Measurements from ENCODE around the gene GCSH.

GCSH gene

GRCh38 chr16:81041696-81042095, 54.5 kb downstream of the GCSH start:
- DNase-seq: no peak

- DNase-seq: no peak
Observed at GRCh38 chr16:81040842-81041241, 55.4 kb downstream of the GCSH start.

- DNase-seq: no peak
Observed at GRCh38 chr16:81040131-81040530, 56.1 kb downstream of the GCSH start.

- no peak for DNase-seq
Observed at GRCh38 chr16:81036751-81037350, 59.3 kb downstream of the GCSH start.

- DNase-seq: peak; percentile 61
Observed at GRCh38 chr16:81035975-81036750, 60.0 kb downstream of the GCSH start.

- peak; percentile 92 for DNase-seq
Observed at GRCh38 chr16:81035398-81035974, 60.7 kb downstream of the GCSH start, which contains the start of gene ATMIN. ATMIN (plus strand) TSS chr16:81035842; CDS start chr16:81035871, 29 bp downstream.

All from activated CD4-positive, CD25-positive, alpha-beta regulatory T cell treated with anti-CD3 and anti-CD28 coated beads, Interleukin-2, amount 50 U/mL, for 72 hours (primary cell).